Lung microvascular endothelial cell (primary cell): ENCODE results near the gene LRRC45. TPM values are rescaled to one million over a fixed set of nuclear protein-coding genes. Genes with fewer than 3 reads are reported as not detected.
A peak's percentile ranks its signal among the peaks of the same experiment; 100 is the strongest.

Experiments used
- DNase-seq, 2 donors: peaks; one replicate each; pipeline versions ENCODE4 v3.0.0 to v3.0.0-alpha.2; 2010; ENCODE audit warnings: low read depth in 2 of 2
- total RNA-seq: library from RNA; depleted of rRNA; stranded (reverse); fragments of >200 nt; gene quantifications from 2 replicates; pipeline ENCODE4 v1.2.1, GENCODE V29; 2014

The LRRC45 gene
- total RNA-seq, 1 donor from 2014 or later = 8.3 TPM

- no peak for DNase-seq
Observed at GRCh38 chr17:81993729-81994592, 29.1 kb upstream of the LRRC45 start.

- DNase-seq = no peak
Observed at GRCh38 chr17:81994593-81995462, 28.3 kb upstream of the LRRC45 start.

GRCh38 chr17:81995463-81996231 is 27.5 kb upstream of the LRRC45 start:
- DNase-seq = no peak

GRCh38 chr17:81996232-81996756 is 26.8 kb upstream of the LRRC45 start:
- no peak for DNase-seq

- DNase-seq = no peak
Observed at GRCh38 chr17:81996757-81997441, 26.2 kb upstream of the LRRC45 start.

- peak in 1 of 2 donors; percentile 28 for DNase-seq
Observed at GRCh38 chr17:81998212-81998611, 24.9 kb upstream of the LRRC45 start.

GRCh38 chr17:81998691-81999438 is 24.2 kb upstream of the LRRC45 start:
- DNase-seq = no peak

- no peak for DNase-seq
Observed at GRCh38 chr17:81999587-81999975, 23.5 kb upstream of the LRRC45 start.

- no peak for DNase-seq
Observed at GRCh38 chr17:81999976-82000802, 22.9 kb upstream of the LRRC45 start.

- no peak for DNase-seq
Observed at GRCh38 chr17:82000803-82001570, 22.1 kb upstream of the LRRC45 start.

GRCh38 chr17:82001571-82002056 is 21.5 kb upstream of the LRRC45 start:
- no peak for DNase-seq

- peak; percentile 58 to 90 for DNase-seq
Observed at GRCh38 chr17:82003411-82004381, 19.4 kb upstream of the LRRC45 start.

GRCh38 chr17:82004517-82005455 is 18.3 kb upstream of the LRRC45 start:
- no peak for DNase-seq

- no peak for DNase-seq
Observed at GRCh38 chr17:82005701-82006348, 17.3 kb upstream of the LRRC45 start.

GRCh38 chr17:82006468-82007227 is 16.5 kb upstream of the LRRC45 start:
- DNase-seq = no peak
